ENCODE data around the gene DNAJB9. TPM values are rescaled to one million over a fixed set of nuclear protein-coding genes. Genes with fewer than 3 reads are reported as not detected.

DNAJB9 gene
- total RNA-seq, 3 donors from 2014 or later, result 13.2 to 19.2 (median 16.6) TPM

DNA sequence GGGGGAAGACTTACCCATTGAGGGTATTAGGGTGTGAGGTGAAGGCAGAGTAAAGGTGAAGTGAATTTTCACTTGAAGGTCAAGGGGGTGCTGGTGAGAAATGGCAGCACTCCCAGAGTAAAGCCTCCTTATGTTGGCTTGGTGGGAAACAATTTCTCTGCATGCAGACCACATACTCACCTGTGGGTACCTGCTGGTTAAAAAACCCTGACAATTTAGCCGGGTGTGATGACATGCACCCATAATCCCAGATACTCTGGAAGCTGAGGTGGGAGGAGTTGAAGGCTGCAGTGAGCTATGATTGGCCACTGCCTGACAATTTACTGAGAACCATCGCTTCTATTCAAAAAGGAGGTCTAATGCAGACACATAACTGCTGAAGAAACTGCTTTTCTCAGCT, 5.5 kb downstream of the DNAJB9 start:
- DNase-seq (no peak), ATAC-seq (no peak)
- H3K4me3 ChIP-seq, result no peak overlapping the region
- intact Hi-C loops (cut with DNase I, micrococcal nuclease), result no loop called here
- peaks cover 6% of the 10 kb centered on the region for H3K9me3 ChIP-seq
- TF ChIP-seq, protein P1, sequence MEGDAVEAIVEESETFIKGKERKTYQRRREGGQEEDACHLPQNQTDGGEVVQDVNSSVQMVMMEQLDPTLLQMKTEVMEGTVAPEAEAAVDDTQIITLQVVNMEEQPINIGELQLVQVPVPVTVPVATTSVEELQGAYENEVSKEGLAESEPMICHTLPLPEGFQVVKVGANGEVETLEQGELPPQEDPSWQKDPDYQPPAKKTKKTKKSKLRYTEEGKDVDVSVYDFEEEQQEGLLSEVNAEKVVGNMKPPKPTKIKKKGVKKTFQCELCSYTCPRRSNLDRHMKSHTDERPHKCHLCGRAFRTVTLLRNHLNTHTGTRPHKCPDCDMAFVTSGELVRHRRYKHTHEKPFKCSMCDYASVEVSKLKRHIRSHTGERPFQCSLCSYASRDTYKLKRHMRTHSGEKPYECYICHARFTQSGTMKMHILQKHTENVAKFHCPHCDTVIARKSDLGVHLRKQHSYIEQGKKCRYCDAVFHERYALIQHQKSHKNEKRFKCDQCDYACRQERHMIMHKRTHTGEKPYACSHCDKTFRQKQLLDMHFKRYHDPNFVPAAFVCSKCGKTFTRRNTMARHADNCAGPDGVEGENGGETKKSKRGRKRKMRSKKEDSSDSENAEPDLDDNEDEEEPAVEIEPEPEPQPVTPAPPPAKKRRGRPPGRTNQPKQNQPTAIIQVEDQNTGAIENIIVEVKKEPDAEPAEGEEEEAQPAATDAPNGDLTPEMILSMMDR (IDR thresholded peaks at IDR 0.05), result no peak
- peaks cover 6% of the 10 kb centered on the region for H3K4me1 ChIP-seq (ENCODE audit: low read depth)
- H3K36me3 ChIP-seq (ENCODE audit: low read depth), result no peaks in the 10 kb centered on the region

DNA sequence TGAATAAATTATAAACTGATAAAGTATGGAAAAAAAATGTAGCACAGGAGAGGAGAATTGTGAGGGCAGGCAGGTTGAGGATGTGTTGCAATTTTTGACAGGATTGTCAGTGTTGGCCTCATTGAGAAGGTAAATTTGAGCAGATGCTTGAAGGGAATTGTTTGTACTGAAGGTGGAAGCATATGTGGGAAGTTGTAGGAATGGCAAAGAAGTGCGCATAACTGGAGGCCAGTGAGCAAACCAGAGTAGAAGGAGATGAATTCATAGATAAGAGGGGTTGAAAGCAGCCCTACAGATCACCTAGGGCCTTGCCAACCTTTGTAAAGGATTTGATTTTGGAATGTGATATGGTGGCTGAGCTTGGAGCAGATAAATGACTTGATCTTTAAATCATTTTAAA, 6.4 kb downstream of the DNAJB9 start:
- Histone ChIP-seq H3K4me1 (ENCODE audit: low read depth) (peaks cover 4% of the 10 kb centered on the region), H3K36me3 (ENCODE audit: low read depth) (no peaks in the 10 kb centered on the region), H3K9me3 (peaks cover 6% of the 10 kb centered on the region), H3K4me3 (no peak overlapping the region)
- TF ChIP-seq, protein P1 (IDR thresholded peaks at IDR 0.05), result no peak
- no peak for ATAC-seq
- DNase-seq, result no peak
- intact Hi-C loops (cut with DNase I, micrococcal nuclease), result no loop called here

DNA sequence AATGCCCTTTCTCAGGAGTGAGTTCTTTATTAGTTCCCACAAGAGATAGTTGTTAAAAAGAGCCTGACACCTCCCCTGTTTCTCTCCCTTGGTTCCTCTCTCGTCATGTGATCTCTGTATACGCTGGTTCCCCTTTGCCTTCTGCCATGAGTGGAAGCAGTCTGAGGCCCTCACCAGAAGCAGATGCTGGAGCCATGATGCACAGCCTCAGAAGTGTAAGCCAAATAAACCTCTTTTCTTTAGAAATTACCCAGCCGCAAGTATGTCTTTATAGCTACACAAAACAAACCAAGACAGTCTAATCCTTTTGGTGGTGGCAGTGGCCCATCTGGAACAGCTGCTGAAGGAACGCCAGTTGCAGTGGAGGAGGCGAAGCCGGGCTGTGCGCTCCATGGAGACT, 9.3 kb downstream of the DNAJB9 start:
- DNase-seq, result no peak
- H3K9me3 ChIP-seq, result peaks cover 6% of the 10 kb centered on the region
- intact Hi-C loops (cut with DNase I, micrococcal nuclease), result no loop called here
- H3K36me3 ChIP-seq (ENCODE audit: low read depth), result no peaks in the 10 kb centered on the region
- H3K4me1 ChIP-seq (ENCODE audit: low read depth), result no peaks in the 10 kb centered on the region
- no peak overlapping the region for H3K4me3 ChIP-seq
- TF ChIP-seq, protein P1 (IDR thresholded peaks at IDR 0.05), result no peak
- no peak for ATAC-seq

DNA sequence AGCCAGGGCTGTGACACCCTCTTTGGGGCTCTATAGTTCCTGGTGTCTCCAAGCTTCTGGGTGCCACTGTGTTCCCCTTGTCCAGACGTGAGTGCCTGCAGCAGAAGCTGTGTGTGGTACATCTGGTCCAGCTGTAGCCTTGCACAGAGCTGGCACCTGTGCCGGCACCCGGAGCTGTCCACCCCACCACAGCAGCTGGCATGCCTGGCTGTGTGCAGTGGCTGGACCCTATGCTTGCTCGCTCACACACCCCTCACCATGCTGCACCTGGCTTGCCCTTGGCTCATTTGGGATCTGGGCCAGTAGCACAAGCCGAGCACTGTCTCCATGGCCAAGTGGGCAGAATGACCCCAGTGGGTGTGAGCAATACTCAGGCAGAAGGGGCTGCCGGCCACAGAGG, 10.6 kb downstream of the DNAJB9 start:
- intact Hi-C loops (cut with DNase I, micrococcal nuclease), result no loop called here
- TF ChIP-seq, protein P1 (IDR thresholded peaks at IDR 0.05), result no peak
- Histone ChIP-seq H3K9me3 (peaks cover 6% of the 10 kb centered on the region), H3K4me3 (no peak overlapping the region), H3K4me1 (ENCODE audit: low read depth) (no peaks in the 10 kb centered on the region), H3K36me3 (ENCODE audit: low read depth) (no peaks in the 10 kb centered on the region)
- DNase-seq, result no peak
- ATAC-seq, result no peak

DNA sequence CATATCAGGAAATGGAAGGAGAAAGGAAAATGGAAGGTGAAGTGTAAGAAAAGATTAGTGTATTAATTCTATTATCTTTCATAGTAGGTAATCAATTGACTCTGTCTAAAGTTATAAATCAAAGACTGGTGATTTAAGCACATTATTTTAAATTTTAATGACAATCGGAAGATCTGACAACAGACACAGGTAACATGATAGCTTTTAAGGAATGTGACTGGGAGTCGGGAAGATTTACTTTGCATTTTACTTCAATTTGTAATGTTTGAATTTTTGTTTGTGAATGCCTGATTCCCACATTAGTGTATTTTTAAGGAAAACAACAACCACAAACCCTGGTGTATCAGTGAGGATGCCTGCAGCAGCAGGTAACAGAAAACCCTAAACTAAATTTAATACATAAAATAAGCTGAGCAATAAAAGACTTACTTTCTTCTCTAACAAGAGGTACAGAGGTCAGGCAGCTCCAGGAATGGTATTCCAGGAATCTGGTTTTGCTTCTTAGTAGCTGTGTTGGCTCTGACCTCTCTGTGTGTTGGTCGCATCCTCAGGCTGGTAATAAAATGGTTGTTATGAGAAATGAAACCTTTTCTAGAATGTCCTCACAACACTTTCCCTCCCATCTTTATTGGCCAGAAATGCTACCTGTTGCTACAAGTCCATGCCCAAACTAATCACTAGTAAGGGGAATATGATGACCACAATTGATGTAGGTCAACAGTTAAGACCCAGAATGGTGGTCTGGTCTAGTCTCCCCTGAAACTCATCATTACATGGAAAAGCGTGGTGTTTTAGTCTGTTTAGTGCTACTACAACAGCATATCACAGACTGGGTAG, 12.2 kb downstream of the DNAJB9 start:
- no peaks in the 10 kb centered on the region for H3K36me3 ChIP-seq (ENCODE audit: low read depth)
- intact Hi-C loops (cut with DNase I, micrococcal nuclease), result no loop called here

More for the DNA sequence above, 12.2 kb downstream of the DNAJB9 start:
- DNase-seq, result no peak
- no peaks in the 10 kb centered on the region for H3K4me1 ChIP-seq (ENCODE audit: low read depth)
- no peak for ATAC-seq
- no peak overlapping the region for H3K4me3 ChIP-seq
- TF ChIP-seq, protein P1 (IDR thresholded peaks at IDR 0.05), result no peak
- H3K9me3 ChIP-seq, result peaks cover 6% of the 10 kb centered on the region
